C1 segment of cervical spinal cord (tissue), 14 donors: Measurements from ENCODE around the gene TAF11L2.
"Not testable (repeated sequence)": the region's sequence is repeated elsewhere in the genome, so short reads cannot be mapped to it uniquely, and the experiment has no call there.

ENCODE experiments used
- DNase-seq, 14 donors: peaks; one replicate each; lab custom pipeline; 2025; lab: John Stamatoyannopoulos, UW

TAF11L2 gene

DNA sequence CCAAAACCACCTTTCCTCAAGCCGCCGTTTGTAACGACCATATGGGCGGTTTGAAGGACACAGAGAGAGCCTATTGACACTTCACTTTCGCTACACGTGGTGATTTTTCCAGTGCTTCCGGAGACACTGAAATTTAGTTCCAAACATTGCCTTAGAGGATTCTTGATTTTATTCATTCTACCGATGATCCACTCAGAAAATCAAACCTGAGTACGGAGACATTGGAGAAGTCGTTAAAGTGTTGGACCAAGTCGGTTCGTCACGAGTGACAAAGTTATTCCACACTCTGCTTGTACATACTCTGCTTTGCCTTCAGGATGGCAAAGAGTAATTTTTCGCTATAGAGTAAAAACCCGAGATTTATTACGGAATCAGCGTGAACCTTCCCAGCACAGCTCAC, 28.5 kb downstream of the TAF11L2 start:
- not testable (repeated sequence) for DNase-seq

DNA sequence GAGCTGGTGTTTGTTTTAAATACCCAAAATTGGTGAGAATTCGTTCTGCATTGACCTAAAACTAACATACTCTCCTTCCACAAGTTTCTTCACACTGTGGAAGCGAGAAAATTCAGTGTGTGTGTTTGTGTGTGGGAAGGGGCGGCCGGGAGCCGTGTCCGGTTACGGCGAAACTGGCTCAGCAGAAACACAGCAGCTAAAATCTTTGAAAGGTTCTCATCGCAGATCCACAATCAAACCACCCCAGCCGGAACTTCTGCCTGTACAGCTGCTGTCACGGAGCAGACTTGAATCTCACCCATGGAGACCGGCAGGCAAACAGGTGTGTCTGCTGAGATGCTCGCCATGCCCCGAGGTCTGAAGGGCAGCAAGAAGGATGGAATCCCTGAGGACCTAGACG, 30.3 kb downstream of the TAF11L2 start, which contains the start of gene TAF11L6:
Gene TAF11L6 (plus strand): TSS at position 301 of the 400 bp plus-strand sequence.
- not testable (repeated sequence) for DNase-seq
